ENCODE results near the gene NHSL1. TPM values are rescaled to one million over a fixed set of nuclear protein-coding genes. Genes with fewer than 3 reads are reported as not detected.

NHSL1 gene
- total RNA-seq, 4 donors from 2014 or later = 44.4 to 70.9 (median 53.2) TPM

DNA sequence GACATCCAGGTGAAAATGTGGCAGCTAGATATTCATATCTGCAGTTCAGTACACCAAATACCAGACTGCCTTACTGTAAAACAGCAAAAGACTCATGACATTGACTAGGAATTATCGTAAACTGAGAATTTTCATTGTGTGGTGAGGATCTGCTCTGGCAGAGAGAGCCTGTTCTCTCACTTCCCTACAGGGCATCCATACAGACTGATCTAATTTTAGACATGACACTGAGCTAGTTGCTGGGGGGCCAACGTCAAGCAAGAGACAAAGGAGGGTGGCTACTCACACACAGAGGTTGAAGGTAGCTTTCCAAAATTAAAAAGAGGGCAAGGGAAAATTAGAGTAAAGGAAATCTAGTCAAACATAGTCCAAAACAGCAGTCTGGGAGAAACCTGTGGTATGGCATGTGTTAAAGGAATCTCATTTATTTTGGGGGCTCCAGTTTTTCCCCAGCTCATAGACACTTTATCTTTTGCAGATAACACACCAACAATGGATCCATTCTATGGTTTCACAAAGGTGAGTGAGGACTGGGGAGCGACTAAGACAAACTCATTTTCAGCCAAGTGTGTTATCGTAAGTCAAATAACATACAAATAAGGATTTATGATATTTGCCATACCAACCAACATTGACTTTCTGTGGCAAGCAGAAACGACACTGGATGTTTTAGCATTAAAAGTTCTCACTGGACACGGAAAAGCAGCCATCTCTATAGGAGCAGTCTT is 36.6 kb upstream of the NHSL1 start:
- 82 to 83% methylated on average over 6 of the region's 6 CpGs for WGBS, 2 donors
- DNase-seq (ENCODE audit: low spot score in 2 of 2) = no peak

DNA sequence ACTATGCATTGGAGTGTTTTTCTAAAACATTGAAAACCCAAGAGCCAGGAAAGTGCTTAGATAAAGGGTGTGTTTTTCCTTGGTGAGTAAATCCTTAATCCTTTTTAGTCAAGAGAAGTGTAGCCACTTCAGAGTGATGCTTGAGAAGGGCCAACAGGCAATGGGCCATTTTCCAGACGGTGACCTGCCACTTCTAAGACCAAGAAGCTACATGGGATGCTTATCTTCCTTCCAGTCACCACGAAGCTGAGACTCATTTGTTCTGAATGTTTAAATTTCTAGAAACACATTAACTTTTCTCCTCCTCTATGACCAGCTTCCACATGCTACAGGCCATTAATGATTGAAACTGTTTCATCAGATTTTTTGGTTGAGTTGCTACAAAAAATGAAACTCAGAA is 34.4 kb upstream of the NHSL1 start:
- no peak overlapping the region for H3K4me3 ChIP-seq (ENCODE audit: low read depth, poor library complexity, severe bottlenecking)
- 86 to 92% methylated on average over 2 of the region's 2 CpGs for WGBS, 2 donors
- TF ChIP-seq POLR2A (IDR thresholded peaks at IDR 0.05) = no peak
- TF ChIP-seq, protein P1, sequence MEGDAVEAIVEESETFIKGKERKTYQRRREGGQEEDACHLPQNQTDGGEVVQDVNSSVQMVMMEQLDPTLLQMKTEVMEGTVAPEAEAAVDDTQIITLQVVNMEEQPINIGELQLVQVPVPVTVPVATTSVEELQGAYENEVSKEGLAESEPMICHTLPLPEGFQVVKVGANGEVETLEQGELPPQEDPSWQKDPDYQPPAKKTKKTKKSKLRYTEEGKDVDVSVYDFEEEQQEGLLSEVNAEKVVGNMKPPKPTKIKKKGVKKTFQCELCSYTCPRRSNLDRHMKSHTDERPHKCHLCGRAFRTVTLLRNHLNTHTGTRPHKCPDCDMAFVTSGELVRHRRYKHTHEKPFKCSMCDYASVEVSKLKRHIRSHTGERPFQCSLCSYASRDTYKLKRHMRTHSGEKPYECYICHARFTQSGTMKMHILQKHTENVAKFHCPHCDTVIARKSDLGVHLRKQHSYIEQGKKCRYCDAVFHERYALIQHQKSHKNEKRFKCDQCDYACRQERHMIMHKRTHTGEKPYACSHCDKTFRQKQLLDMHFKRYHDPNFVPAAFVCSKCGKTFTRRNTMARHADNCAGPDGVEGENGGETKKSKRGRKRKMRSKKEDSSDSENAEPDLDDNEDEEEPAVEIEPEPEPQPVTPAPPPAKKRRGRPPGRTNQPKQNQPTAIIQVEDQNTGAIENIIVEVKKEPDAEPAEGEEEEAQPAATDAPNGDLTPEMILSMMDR (IDR thresholded peaks at IDR 0.05) = no peak
- intact Hi-C loops (cut with DNase I; ENCODE audit: low total_unique reads) = no loop called here
- no peak for DNase-seq (ENCODE audit: low spot score in 2 of 2)

More for the DNA sequence above, 36.6 kb upstream of the NHSL1 start:
- TF ChIP-seq, protein P1 (IDR thresholded peaks at IDR 0.05) = no peak
- TF ChIP-seq POLR2A (IDR thresholded peaks at IDR 0.05) = no peak
- no peak overlapping the region for H3K4me3 ChIP-seq (ENCODE audit: low read depth, poor library complexity, severe bottlenecking)
- intact Hi-C loops (cut with DNase I; ENCODE audit: low total_unique reads) = no loop called here

DNA sequence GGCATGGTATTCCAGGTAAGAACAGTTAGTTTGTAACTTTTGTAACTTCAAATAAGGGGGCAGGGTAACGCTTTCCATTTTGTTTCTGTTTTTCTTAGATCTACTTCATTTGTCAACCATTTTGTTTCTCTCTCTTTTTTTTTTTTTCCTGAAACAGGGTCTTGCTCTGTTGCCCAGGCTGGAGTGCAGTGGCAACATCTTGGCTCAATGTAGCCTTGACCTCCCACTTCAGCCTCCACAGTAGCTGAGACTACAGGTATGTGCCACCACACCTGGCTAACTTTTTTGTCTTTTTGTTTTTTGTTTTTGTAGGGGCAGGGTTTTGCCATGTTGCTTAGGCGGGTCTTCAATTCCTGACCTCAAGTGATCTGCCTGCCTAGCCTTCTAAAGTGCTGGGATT is 32.1 kb upstream of the NHSL1 start:
- TF ChIP-seq, protein P1 (IDR thresholded peaks at IDR 0.05) = no peak
- no peak for TF ChIP-seq POLR2A (IDR thresholded peaks at IDR 0.05)
- 98% methylated on average over 2 of the region's 2 CpGs for WGBS, 2 donors
- intact Hi-C loops (cut with DNase I; ENCODE audit: low total_unique reads) = no loop called here
- no peak for DNase-seq (ENCODE audit: low spot score in 2 of 2)
- no peak overlapping the region for H3K4me3 ChIP-seq (ENCODE audit: low read depth, poor library complexity, severe bottlenecking)

DNA sequence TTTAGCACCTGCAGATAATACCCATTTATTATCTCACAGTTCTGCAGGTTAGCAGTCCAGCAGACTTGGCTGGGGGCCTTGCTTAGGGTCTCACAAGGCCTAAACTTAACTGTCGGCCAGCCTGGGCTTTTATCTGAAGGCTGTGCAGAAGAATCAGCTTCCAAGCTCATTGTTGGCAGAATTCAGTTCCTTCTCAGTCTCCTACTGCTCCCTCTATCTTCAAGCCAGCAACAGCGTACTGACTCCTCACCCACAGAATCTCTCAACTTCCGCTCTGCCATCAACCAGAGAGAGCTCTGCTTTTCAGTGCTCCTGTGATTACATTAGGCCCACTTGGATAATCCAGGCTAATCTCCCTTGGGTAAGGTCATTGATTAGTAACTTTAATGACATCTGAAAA is 30.2 kb upstream of the NHSL1 start:
- TF ChIP-seq, protein P1 (IDR thresholded peaks at IDR 0.05) = no peak
- TF ChIP-seq POLR2A (IDR thresholded peaks at IDR 0.05) = no peak
- DNase-seq (ENCODE audit: low spot score in 2 of 2) = no peak
- 94 to 96% methylated on average over 3 of the region's 3 CpGs for WGBS, 2 donors
- intact Hi-C loops (cut with DNase I; ENCODE audit: low total_unique reads) = loop anchor here (10.0 kb wide), 1 partner anchor 95 kb away; no protein-coding TSS in a partner anchor
- H3K4me3 ChIP-seq (ENCODE audit: low read depth, poor library complexity, severe bottlenecking) = no peak overlapping the region

DNA sequence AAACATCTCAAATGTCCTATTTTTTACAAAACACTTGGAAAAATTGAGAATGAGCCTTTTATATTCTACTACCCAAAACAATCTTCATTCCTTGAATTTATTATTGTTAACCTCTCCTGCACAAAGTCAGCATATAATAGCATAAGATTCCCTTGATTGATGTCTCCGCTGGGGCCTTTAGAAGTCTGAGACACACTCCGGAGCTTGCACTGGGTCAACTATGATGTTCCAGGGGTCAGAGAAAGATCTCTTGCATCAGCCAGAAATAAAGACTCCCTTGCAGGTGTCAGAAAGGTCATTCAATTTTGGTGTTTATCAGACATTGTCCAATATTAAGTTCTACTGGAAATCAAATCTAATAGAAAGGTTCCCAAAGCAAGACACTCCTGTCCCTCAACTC is 29.7 kb upstream of the NHSL1 start:
- no peak for DNase-seq (ENCODE audit: low spot score in 2 of 2)
- intact Hi-C loops (cut with DNase I; ENCODE audit: low total_unique reads) = loop anchor here (10.0 kb wide), 1 partner anchor 94 kb away; no protein-coding TSS in a partner anchor
- H3K4me3 ChIP-seq (ENCODE audit: low read depth, poor library complexity, severe bottlenecking) = no peak overlapping the region
- WGBS, 2 donors = 92 to 94% methylated on average over 2 of the region's 2 CpGs
- TF ChIP-seq POLR2A (IDR thresholded peaks at IDR 0.05) = no peak
- TF ChIP-seq, protein P1 (IDR thresholded peaks at IDR 0.05) = no peak
